HG03432 (cell line): Measurements from ENCODE around the gene AMN.

ENCODE experiments used
- ATAC-seq: cut with Tn5 transposase; IDR thresholded peaks from one replicate; pipeline ENCODE4 v1.9.1; 2021; ENCODE audit warnings: mild to moderate bottlenecking, moderate library complexity; ENCODE audit not compliant: unreplicated experiment

Gene AMN

DNA sequence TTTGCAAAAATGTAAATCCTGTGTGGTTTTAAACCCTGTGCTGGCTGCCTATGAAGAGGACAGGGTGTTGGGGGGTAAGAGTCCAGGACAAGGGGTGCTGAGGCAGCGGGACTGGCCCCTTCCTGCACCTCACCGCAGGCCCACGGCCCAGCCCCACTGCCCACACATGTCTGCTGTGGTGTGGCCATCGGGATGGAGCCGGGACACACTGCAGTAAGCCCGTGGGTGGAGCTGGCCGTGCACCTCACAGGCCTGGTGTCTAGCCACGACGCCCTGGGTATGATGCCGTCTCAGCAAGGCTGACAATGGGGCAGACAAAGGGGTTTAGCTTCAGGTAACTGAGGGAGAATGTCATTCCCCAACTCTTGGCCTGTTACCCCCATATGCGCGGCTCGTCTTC lies 19.6 kb downstream of the AMN start:
- ATAC-seq: no peak

DNA sequence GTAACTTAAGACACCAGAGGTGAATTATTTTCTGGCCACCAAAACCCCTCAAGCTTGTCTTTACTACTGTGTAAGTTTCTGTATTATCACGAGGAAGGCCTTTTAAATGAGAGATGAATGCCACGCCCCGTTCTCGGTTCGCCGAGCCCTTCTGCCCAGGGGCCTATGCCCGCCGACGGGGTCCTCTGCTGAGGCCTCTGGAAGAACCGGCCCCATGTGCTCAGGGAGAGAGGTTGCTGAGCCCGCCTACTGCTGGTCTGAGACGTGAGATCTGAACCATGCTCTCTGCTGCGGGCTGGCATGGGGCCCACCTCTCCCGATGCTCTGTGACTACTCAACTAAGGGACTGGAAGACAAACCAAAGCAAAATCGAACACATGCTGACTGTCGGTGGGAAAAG lies 21.0 kb downstream of the AMN start:
- ATAC-seq: no peak

GRCh38 chr14:102943979-102944378 lies 21.5 kb downstream of the AMN start:
- ATAC-seq: no peak

GRCh38 chr14:102944448-102945330 lies 22.2 kb downstream of the AMN start:
- ATAC-seq: no peak

DNA sequence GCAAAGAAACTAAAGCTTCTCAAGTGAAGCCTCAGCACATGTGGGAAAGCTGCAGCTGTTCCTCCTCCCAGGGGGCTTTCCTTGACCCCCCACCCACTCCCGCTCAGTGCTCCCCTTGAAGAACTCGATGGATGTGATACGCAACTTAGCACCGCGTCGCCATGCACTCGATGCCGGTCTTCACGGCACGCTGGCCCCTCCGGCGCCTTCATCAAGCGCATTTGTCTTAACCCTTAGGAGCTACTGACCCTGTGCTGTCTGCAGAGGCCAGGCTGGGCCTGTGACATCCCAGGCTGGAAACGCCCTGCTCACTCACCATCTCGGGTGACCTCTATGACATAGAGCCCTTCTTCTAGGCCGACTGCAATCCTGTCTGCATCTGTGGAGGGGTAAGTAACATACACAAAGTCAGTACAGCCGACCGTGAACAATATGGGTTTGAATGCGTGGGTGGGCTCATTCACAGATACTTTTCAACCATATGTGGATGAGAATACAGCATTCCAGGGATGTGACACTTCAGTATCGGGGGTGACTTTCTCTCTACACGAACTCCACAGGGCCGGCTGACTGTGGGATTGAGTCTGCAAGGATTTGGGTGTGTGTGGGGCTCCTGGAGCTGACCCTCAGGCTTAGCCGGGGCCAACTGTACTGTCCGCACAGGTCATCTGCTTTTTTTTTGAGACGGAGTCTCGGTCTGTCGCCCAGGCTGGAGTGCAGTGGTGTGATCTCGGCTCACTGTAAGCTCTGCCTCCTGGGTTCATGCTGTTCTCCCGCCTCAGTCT lies 23.1 kb downstream of the AMN start:
- ATAC-seq: no peak

GRCh38 chr14:102947321-102948103 lies 25.0 kb downstream of the AMN start:
- no peak for ATAC-seq

- ATAC-seq: no peak
These were observed 26.2 kb downstream of the AMN start for GRCh38 chr14:102948698-102949061.

DNA sequence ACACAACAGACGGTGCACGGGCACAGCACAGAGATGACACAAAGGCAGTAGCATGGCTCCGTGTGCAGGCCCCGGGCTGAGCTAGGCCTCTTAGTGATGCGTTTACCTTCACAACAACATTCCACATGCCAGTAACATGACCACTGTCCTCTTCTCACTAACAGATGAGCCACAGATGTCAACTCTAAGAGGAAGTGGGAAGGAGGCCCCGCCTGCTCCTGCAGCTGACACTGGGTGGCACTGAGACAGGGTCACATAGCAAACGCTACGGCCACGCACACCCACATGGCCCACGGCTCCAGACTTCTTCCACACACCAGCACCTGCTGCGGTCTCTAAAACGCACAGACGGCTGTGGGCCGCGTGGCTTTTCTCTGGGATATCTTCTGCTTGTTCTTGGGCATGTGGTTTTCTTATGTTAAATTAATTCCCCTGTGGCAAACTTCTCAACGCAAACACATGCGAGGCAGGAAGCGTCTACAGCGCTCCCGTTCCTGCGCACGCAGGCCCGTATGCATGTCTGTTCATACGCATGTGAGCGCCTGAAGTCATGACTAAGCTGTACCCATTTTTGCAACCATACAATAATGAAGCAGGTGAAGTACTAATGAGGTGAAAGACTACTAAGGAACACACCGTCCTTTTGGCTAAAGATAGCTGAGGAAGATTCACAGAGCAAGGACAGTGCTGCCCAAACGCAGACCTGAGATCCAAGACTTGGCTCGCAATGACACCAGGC lies 26.8 kb downstream of the AMN start:
- ATAC-seq: no peak

DNA sequence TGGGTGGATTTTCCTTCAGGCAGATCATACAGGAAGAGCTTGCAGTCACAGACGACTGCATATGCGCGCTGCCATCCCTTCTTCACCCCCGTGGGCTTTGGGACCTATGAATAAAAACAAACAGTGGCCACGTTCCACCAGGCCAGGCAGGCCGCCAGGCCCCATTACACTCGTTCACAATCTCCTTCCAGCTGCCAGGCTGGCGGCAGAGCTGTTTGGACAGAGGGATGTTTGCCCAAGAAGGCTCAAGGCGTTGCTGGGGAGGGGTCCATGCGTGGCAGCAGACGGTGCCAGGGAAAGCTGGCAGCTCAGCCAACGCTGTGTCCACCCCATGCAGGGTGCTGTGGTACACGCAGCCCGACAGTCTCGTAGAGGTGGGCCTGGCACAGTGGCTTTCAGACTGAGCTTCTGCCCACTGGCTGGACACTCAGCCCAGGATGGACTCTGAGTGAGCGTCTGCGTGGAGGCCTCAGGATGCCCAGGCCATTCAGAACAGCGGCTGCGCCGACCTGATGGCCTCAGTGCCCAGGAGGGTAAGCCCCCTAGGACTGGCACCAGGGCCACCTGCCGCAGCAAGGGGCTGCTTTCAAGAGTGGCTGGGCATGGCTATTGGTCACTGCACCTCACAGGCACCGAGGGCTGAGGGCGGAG lies 27.5 kb downstream of the AMN start:
- no peak for ATAC-seq

DNA sequence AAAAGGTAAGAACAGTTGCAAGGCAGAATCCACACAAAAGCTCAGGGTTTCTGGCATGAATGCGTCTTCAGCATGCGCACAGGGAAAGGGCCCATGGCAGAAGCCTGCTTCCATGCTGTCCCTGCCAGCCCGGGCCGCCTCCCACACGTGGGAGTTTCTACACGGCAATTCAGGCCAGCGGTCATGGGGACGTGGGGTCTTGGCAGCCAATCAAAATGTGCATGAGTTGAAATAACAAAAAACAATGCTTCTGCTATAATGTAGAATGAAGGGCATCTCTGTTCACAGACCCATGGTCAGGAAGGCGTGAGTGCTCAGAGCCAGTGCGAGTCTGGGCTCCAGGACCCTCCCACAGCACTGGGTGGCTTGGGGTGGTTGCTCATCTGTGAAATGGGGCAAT lies 28.6 kb downstream of the AMN start:
- ATAC-seq: no peak

DNA sequence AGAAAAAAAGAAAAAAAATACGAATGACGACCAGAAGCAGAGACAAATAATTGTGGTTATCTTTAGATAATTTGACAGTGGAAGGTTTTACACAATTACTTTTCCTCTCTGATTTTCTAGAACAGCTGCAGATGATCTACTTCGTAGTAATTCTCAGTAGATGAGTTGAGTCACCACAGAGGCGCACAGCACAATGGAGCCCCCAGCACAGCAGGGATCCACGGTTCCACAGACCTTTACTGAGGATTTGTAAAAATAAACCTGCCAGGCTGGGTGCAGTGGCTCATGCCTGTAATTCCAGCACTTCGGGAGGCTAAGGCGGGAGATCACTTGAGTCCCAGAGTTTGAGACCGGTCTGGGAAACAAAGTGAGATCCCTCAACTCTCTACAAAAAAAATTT lies 29.3 kb downstream of the AMN start:
- ATAC-seq: no peak

GRCh38 chr14:102952276-102952675 lies 29.8 kb downstream of the AMN start:
- ATAC-seq: no peak

DNA sequence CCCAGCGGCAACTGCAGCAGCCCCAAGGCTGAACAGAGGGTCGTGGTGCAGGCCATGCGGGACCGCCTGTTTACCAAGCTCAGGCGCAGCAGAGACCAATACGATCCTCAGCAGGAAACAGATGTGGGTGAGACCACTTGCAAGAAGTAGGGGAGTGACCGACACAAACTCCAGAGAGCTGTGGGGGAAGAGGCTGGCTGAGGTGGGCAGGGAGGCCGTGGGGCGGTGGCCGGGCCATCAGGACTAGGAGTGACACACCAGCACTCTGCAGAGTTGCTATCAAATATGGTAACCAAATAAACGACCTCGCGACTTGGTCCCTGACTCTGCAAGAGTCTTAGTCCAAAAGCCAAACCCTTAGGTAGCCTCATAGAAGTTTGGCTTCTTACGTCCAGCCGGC lies 30.6 kb downstream of the AMN start:
- ATAC-seq: no peak

DNA sequence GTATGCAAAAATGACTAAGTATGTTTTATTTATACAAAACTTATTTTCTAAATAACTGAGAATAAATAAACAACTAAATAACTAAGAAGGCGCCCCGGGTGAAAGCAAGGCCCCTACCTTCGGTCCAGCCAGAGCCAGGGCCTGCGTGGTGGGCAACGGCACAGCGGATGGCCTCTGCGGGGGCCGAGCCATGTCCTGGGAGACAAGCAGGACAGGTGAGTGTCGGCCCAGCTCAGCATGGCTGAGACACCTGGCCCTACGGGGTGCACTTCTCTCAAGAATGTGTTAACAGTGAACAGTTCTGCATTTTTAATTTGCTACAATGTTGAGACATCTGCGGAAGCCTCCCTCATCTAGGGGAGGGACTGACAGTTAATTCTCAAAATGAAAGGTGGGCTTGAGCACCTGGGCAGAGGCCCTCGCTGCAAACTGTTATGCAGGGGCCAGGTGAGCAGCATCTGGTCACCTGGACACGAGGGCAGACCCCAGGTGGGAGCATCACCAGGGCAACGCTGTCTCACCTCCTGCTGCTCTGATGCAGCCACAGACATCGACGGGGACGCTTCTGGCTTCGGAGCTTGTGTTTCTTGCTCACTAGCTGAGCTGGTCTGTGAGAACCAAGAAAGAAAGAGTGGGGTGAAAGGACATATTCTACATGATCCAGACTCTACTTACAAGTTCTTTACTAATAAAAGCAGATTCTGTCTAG lies 31.8 kb downstream of the AMN start:
- ATAC-seq: no peak

DNA sequence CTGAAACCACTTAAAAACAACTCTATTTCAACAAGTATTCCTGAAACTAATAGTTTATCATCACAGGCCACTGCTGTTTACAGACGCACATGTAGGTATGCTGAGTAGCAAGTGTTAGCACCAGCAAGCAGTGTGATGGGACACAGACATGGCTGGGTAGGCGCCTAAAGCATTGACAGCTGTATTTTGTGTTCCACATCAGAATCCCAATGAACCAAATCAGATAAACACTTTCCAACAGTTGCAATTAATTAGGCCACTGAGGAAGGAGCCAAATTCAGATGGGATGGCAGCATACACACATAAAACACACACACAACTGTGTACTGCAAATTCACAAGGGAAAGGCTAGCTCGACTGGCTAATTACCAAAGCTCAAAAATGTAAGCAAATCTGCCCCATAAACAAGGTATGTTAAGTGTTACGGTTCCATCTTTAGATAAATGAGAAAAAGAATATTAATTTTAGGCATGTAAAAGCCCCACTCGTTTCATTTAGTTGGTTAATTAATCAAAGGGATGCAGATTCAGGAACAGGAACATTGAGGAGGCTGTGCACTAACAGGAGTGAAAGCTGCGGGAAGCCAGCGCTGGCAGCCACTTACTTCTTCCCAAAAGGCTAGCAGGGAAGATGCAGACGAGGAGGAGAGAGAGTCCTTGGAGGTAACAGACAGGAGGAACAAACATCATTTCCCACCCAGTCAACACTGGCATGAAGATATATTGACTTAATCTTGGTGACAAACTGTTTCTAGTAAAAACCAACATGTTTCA lies 33.4 kb downstream of the AMN start:
- no peak for ATAC-seq

GRCh38 chr14:102957222-102957621 lies 34.8 kb downstream of the AMN start:
- no peak for ATAC-seq

DNA sequence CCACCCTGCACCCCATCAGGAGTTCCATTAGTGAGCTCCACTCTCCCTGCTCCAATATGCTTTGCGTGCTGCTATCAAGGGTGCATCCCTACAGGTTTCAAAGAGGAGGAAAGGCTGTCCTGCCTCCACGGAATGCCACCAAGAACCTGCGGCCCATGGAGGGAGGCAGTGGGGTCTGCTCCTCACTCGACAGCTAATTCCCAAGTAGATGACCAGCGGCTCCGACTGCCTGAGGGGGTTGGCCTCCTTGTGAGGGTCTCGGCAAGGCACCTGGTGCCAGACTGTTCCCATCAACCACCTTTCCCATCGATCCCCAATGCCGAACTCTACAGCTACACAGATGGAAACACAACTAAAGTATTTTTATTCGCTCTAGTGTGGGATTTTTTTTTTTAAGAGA lies 36.0 kb downstream of the AMN start:
- no peak for ATAC-seq

GRCh38 chr14:102962111-102962627 lies 39.7 kb downstream of the AMN start:
- no peak for ATAC-seq
